ENCODE results near the gene AGAP1. TPM values are rescaled to one million over a fixed set of nuclear protein-coding genes. Genes with fewer than 3 reads are reported as not detected.

AGAP1 gene
- total and polyA plus RNA-seq, 2 donors (not counting 3 experiments of a cell fraction or from before 2014, with no cell fraction given) = 10.2 to 20.9 TPM

DNA sequence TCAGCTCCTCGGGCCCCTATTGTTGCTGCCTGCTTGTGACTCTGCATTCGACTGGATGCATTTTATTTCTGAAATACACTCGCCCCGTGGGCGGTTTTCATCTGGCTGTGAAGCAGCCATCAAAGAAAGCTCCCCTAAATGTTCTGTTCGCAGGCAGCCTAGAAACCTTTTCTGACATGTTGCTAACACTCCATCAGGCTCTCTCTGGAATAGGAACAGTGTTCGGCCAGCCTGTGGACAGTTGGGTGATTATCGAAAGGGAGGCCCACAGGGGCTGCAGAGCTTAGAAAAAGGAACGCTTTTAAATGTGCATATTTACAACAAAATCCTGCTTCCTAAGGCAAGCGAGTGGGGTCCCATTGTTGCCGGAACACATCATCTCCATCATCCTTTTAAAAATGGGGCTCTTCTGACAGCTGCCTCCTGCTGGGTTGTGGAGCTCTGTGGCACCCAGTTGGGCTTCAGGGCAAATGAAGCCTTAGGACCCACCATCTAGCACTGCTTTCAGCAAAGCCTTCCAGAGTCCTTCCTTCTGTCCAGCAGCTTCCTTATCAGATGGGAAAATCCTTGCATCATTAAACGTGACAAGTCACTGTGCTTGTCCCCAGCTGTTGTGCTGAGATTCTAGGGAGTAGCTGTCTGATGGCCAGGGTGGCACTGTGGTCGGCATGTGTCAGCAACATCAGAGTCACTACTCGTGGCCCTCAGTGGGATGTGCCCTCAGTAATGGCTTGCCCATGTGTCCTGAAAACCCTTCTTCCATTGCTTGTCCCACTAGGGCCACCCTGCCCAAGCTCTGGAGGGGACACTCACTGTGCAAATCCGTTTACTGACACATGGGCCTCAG is 571.7 kb downstream of the AGAP1 start:
- no peak for TF ChIP-seq POLR2AphosphoS5 (IDR thresholded peaks at IDR 0.05; ENCODE audit: insufficient read depth, low read depth, low read length)
- TF ChIP-seq, protein P1, sequence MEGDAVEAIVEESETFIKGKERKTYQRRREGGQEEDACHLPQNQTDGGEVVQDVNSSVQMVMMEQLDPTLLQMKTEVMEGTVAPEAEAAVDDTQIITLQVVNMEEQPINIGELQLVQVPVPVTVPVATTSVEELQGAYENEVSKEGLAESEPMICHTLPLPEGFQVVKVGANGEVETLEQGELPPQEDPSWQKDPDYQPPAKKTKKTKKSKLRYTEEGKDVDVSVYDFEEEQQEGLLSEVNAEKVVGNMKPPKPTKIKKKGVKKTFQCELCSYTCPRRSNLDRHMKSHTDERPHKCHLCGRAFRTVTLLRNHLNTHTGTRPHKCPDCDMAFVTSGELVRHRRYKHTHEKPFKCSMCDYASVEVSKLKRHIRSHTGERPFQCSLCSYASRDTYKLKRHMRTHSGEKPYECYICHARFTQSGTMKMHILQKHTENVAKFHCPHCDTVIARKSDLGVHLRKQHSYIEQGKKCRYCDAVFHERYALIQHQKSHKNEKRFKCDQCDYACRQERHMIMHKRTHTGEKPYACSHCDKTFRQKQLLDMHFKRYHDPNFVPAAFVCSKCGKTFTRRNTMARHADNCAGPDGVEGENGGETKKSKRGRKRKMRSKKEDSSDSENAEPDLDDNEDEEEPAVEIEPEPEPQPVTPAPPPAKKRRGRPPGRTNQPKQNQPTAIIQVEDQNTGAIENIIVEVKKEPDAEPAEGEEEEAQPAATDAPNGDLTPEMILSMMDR (IDR thresholded peaks at IDR 0.05; ENCODE audit: extremely low read depth in 1 of 2, insufficient read depth in 1 of 2, low read depth in 1 of 2, low read length in 2 of 2) = no peak
- TF ChIP-seq, protein P2, sequence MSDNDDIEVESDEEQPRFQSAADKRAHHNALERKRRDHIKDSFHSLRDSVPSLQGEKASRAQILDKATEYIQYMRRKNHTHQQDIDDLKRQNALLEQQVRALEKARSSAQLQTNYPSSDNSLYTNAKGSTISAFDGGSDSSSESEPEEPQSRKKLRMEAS (IDR thresholded peaks at IDR 0.05; ENCODE audit: insufficient read depth, insufficient read length) = no peak
- no peak for TF ChIP-seq GATA2 (IDR thresholded peaks at IDR 0.05; ENCODE audit: insufficient read depth, insufficient read length, low read depth, low read length)
- TF ChIP-seq FOS (IDR thresholded peaks at IDR 0.05; ENCODE audit: borderline replicate concordance, insufficient read depth, low read length) = no peak
- no peak overlapping the region for H3K4me2 ChIP-seq (ENCODE audit: insufficient read depth, low read length)
- FAIRE-seq (no peak), DNase-seq (ENCODE audit: low read depth, low spot score) (no peak)
- no peaks in the 10 kb centered on the region for H3K9me1 ChIP-seq (replicated peaks; ENCODE audit: control insufficient read depth, extremely low read depth, insufficient read depth, low read length)
- no peaks in the 10 kb centered on the region for H3K27me3 ChIP-seq (ENCODE audit: control insufficient read depth in 2 of 2, insufficient read depth in 2 of 2, low read length in 2 of 2)
- H2AFZ ChIP-seq (ENCODE audit: low read depth, low read length) = no peak overlapping the region
- H3K9me3 ChIP-seq (replicated peaks; ENCODE audit: control insufficient read depth, insufficient read depth, low read length) = no peaks in the 10 kb centered on the region
- no peak overlapping the region for H3K27ac ChIP-seq (ENCODE audit: insufficient read depth, low read depth, low read length)
- no peaks in the 10 kb centered on the region for H3K36me3 ChIP-seq (ENCODE audit: control insufficient read depth in 2 of 2, extremely low read depth in 1 of 2, insufficient read depth in 2 of 2, low read length in 2 of 2)
- H3K4me3 ChIP-seq (replicated peaks in 1 of 3; ENCODE audit: insufficient read depth in 1 of 3, low read depth in 1 of 3, low read length in 3 of 3) = no peak overlapping the region
- ChIA-PET POLR2A (no interaction called here), CTCF (no interaction called here)
- H3K4me1 ChIP-seq (ENCODE audit: control insufficient read depth, extremely low read depth, insufficient read depth, low read length) = no peaks in the 10 kb centered on the region
- intact Hi-C loops (cut with micrococcal nuclease) = no loop called here
- no TSS peak for BruUV-seq (replicated peaks)
- H4K20me1 ChIP-seq (replicated peaks; ENCODE audit: control insufficient read depth, extremely low read depth, insufficient read depth, low read length) = no peaks in the 10 kb centered on the region
- no peaks in the 10 kb centered on the region for H3K79me2 ChIP-seq (ENCODE audit: control insufficient read depth, insufficient read depth, low read length)
- dilution Hi-C loops (cut with MboI; ENCODE audit: extremely low pct_ligation_motif_present, low sequenced_read_pairs) = no loop called here
- H3K9ac ChIP-seq (replicated peaks; ENCODE audit: extremely low read depth, insufficient read depth, low read length) = no peak overlapping the region

All from endothelial cell of umbilical vein (primary cell).